GM21529 (cell line): ENCODE results near the gene SLC30A10.
"Not testable (repeated sequence)": the region's sequence is repeated elsewhere in the genome, so short reads cannot be mapped to it uniquely, and the experiment has no call there.

Experiments used
- ATAC-seq: cut with Tn5 transposase; IDR thresholded peaks from one replicate; pipeline ENCODE4 v1.9.1; 2021; ENCODE audit not compliant: unreplicated experiment

The SLC30A10 gene

GRCh38 chr1:219927956-219928790, at the start of gene SLC30A10:
Gene SLC30A10, minus strand, starts transcription at chr1:219928557. Its CDS starts 117 bp downstream, at chr1:219928440.
- ATAC-seq, result peak; percentile 67

DNA sequence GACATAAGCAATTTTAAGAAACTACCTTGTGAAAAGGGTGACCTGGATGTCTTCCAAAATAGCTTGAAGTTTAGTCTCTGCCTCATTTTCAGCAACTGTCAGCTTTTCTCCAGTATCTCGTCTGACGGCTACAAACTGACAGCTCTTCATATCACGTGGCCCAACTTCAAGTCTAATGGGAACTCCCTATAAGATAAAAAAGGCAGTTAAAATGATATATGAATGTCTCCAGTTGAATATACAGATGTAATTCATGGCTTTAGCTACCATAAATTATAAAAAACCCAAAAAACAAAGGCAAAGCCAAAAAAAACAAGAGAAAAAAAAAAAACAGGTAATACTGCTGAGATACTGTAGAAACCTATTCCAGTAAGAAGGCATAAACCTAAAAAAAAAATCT, 44.9 kb upstream of the SLC30A10 start:
- no peak for ATAC-seq

GRCh38 chr1:219967361-219967760, 39.0 kb upstream of the SLC30A10 start:
- ATAC-seq, result no peak

DNA sequence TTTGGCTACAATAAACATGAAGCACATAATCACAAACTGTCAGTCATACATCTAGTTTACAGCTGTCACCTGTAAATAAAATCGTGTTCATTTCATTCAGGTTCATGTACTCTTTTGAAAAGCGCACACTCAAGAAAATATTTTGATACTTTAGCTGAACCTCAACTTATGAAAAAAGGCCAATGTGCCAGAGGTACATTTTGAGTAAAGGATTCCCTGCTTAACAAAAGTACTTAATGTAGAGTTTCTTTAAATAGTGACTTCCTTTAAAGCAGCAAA, 37.7 kb upstream of the SLC30A10 start:
- no peak for ATAC-seq

- no peak for ATAC-seq
Observed at GRCh38 chr1:219965285-219966070, 37.1 kb upstream of the SLC30A10 start.

DNA sequence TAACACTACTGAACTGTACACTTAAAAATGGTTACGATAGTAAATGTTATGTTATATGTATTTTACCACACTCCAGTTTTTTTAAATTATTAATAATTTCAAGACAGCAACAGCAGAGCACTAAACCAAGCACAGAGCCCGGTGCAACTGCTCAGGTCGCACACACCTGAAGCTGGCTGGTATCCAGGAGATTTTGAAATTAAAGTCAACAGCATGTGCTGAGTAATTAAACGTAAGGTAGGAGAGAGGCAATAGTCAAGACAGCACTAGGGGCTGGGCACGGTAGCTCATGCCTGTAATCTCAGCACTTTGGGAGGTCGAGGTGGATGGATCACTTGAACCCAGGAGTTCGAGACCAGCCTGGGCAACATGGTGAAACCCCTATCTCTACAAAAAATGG, 35.1 kb upstream of the SLC30A10 start:
- ATAC-seq, result no peak

- ATAC-seq, result no peak
Observed at GRCh38 chr1:219961684-219962083, 33.3 kb upstream of the SLC30A10 start.

- no peak for ATAC-seq
Observed at GRCh38 chr1:219959540-219960203, 31.3 kb upstream of the SLC30A10 start.

- no peak for ATAC-seq
Observed at GRCh38 chr1:219958875-219959417, 30.6 kb upstream of the SLC30A10 start.

DNA sequence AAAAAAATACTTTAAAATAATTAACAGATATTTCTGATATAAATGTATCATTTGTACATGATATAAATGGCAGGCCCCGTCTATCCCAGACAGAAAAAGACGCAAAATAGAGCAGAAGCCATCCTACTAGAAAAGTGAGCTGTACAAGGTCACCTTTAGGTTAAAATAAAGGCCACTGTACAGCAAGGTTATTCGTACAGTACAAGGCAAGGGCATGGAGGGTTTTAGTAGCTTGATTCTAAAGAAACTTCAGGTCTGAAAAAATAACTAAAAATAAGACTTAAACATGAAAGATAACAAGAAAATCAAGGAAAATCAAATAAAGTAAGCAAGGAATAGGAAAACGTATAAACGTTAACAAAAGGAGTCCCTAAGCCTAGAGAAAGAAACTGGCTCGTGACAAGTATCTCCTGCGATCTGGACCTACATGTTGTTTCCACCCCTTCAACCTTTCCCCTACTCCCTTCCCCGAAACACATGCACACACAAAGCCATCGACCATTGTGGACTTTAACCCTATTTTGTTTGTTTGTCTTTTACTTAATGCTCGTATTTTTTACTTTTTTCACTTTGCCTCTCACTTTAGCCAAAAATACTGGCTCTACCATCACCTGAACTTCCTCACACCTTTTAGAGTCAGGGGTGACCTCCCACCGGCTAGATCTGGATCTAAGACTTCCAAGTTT, 26.5 kb upstream of the SLC30A10 start:
- no peak for ATAC-seq

DNA sequence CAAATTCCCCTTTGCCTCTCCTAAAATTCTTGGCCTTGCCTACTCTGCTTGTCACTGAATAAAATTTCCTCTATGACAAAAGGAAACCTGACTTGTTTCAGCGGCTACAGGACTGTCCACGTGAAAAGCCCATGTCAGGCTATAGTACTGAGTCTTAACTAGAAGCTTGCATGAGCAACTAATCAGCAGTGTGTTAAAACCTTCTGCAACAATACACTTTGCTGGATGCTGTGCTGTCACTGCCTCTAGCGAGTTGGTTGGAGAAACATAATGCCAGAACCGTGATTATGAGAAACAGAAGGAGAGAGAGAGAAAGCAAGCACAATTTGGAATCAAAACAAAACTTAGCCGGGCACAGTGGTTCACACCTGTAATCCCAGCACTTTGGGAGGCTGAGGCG, 25.7 kb upstream of the SLC30A10 start:
- ATAC-seq, result no peak

DNA sequence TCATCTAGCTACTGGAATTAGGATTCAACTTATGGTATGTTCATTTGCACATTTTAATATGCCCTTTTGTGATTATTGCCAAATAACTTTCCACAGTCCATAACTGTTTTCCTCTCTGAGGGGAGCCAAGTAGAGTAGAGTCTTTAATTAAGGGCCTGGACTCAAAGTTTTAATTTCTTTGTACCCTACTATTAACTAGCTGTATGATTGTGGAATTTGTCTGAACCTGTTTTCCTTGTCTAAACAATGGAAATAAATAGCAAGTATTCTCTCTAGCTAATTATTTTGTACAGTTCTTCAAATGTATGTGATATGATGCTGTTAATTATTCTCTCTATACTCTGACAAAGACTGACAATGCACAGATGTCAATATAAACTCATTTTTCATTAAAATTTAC, 24.0 kb upstream of the SLC30A10 start:
- ATAC-seq, result no peak

DNA sequence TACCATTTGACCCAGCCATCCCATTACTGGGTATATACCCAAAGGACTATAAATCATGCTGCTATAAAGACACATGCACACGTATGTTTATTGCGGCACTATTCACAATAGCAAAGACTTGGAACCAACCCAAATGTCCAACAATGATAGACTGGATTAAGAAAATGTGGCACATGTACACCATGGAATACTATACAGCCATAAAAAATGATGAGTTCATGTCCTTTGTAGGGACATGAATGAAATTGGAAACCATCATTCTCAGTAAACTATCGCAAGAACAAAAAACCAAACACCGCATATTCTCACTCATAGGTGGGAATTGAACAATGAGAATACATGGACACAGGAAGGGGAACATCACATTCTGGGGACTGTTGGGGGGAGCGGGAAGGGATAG, 20.9 kb upstream of the SLC30A10 start:
- not testable (repeated sequence) for ATAC-seq

DNA sequence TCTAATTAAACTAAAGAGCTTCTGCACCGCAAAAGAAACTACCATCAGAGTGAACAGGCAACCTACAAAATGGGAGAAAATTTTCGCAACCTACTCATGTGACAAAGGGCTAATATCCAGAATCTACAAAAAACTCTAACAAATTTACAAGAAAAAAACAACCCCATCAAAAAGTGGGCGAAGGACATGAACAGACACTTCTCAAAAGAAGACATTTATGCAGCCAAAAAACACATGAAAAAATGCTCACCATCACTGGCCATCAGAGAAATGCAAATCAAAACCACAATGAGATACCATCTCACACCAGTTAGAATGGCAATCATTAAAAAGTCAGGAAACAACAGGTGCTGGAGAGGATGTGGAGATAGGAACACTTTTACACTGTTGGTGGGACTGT, 20.4 kb upstream of the SLC30A10 start:
- not testable (repeated sequence) for ATAC-seq

- no peak for ATAC-seq
Observed at GRCh38 chr1:219945795-219946194, 17.4 kb upstream of the SLC30A10 start.

DNA sequence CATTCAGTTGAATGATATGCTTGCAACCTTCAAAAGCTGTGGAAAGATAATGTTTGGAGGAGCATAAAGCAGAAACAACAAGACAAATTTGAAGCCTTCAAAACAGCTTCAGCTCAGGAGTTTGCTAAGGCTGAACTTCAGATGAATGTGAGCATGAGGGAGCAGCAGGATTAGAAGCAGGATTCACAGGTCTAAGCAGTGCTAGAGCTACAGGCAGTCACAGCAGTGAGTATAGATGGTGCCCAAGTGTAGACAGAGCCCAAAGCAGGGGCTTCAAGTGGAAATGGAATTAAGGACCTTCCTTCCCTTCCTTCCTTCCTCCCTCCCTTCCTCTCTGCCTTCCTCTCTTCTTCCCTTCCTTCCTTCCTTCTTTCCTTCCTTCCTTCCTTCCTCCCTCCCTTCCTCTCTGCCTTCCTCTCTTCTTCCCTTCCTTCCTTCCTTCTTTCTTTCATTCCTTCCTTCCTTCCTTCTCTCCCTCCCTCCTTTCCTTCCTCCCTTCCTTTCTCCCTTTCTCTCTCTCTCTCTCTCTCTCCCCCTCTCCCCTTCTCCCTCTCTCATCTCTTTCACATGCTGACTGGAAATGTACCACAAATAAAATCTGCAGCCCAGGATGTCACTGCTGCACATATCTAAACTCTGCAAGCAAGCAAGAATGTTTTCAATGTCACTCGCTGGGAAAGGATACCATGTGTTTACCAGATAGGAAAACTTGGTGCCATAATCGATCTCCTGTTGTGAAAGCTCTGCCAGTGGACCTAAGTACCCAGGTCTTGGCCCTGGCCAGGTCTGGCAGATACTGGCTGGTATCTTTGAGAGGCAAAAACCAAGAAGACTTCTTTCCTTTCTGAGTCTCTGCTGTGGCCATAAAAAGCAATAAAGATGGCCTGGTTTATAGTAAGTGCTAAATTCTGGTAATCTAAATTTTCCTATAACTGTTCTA, 13.1 kb upstream of the SLC30A10 start:
- no peak for ATAC-seq

DNA sequence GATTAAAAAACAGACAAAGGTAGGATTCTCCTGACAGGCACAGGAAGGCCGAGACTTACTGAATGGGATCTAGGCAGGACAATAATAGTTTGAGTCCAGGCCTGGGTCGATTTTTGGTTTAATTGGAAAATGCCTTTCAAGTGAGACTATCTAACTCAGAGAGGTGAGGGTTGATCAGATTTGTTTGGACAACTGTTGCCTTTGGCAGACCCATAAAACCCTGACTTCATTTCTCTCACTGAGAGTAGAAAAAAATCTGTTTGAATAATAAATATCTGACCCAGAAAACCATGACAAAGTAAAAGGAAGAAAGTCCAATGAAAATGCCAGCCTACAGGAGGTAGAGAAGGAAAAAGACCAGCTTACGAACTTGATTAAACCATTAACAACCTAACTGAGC, 12.3 kb upstream of the SLC30A10 start:
- no peak for ATAC-seq

GRCh38 chr1:219938706-219939105, 10.3 kb upstream of the SLC30A10 start:
- ATAC-seq, result no peak

- ATAC-seq, result not testable (repeated sequence)
Observed at GRCh38 chr1:219933763-219934162, 5.4 kb upstream of the SLC30A10 start.

- ATAC-seq, result no peak
Observed at GRCh38 chr1:219931033-219931432, 2.7 kb upstream of the SLC30A10 start.
